Measurements from ENCODE around the gene RPL29. TPM values are rescaled to one million over a fixed set of nuclear protein-coding genes. Genes with fewer than 3 reads are reported as not detected.
A peak's percentile ranks its signal among the peaks of the same experiment; 100 is the strongest.

The RPL29 gene
- total RNA-seq, 2 donors from 2014 or later, result 370 to 792 TPM

DNA sequence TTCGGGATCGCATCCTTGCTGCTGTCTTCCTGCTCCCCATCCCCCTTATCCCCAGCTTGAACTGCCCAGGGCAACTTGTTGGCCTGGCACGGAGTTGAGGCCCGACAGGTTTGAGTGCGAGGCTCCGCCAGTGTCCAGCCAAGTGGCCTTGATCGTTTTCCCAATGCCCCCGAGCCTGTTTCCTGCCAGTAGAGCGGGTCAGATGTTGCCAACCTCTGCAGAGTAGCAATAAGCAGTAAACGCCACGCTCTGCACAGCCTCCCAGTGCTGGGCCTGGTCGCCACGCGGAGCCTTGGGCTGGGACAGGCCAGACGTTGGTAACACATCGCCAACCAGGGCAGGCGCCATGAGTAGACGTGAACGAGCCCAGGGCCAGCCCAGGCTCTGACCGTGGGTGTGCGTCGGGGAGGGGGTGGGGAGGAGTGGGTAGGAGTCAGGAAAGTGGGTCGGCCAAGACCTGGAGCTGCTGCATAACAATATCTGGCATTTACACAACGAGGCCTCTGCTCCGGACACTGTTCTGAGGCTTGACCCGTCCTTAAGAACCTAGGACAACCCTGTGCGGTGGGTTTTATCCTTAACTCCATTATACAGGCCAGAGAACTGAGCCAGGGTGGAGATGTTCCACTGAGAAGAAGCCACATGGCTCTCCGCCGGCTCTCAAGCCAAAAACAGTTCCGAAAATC is 21.3 kb downstream of the RPL29 start:
- no peak for TF ChIP-seq POLR2A (IDR thresholded peaks at IDR 0.05)
- TF ChIP-seq, protein P1, sequence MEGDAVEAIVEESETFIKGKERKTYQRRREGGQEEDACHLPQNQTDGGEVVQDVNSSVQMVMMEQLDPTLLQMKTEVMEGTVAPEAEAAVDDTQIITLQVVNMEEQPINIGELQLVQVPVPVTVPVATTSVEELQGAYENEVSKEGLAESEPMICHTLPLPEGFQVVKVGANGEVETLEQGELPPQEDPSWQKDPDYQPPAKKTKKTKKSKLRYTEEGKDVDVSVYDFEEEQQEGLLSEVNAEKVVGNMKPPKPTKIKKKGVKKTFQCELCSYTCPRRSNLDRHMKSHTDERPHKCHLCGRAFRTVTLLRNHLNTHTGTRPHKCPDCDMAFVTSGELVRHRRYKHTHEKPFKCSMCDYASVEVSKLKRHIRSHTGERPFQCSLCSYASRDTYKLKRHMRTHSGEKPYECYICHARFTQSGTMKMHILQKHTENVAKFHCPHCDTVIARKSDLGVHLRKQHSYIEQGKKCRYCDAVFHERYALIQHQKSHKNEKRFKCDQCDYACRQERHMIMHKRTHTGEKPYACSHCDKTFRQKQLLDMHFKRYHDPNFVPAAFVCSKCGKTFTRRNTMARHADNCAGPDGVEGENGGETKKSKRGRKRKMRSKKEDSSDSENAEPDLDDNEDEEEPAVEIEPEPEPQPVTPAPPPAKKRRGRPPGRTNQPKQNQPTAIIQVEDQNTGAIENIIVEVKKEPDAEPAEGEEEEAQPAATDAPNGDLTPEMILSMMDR (IDR thresholded peaks at IDR 0.05), result no peak
- DNase-seq, result peak in 3 of 4 donors; percentile 62 to 74 (median 65)
- H3K36me3 ChIP-seq (replicated peaks in 1 of 2; ENCODE audit: insufficient read depth in 1 of 2, low read depth in 2 of 2), result no peaks in the 10 kb centered on the region
- peak overlapping the region; percentile 84 to 97 (median 92) for H3K27ac ChIP-seq
- H3K4me1 ChIP-seq, result peaks cover 59% of the 10 kb centered on the region
- H3K9me3 ChIP-seq, result no peaks in the 10 kb centered on the region
- H3K27me3 ChIP-seq, result no peaks in the 10 kb centered on the region
- intact Hi-C loops (cut with DNase I), result no loop called here
- peak overlapping the region; percentile 30 to 34 for H3K4me3 ChIP-seq
- peak; percentile 34 for ATAC-seq
- 8% methylated on average over 30 of the region's 30 CpGs; no CpG with 5 or more reads in 1 of the 2 donors for WGBS, 2 donors

DNA sequence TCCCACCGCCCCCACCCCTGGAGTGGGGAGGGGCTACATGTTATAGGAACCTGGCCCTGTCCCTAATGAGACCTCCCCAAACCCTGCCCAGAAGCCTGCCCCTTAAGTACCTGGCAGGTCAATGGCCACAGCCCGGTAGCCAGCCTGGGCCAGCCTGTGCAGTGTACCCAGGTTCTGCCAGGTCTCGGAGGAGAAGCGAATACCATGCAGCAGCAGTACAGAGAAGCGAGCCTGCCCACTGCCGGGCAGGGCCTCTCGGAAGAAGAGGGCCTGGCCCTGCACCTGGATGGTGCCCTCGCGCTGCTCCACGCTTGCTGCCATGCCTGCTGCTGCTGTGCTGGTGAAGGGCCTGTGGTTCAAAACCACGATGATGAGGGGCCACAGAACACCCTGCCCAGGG is 24.3 kb downstream of the RPL29 start:
- peak overlapping the region; percentile 17 to 52 (median 45) for H3K27ac ChIP-seq
- H3K4me1 ChIP-seq, result peaks cover 81% of the 10 kb centered on the region
- no peak overlapping the region for H3K4me3 ChIP-seq
- no peaks in the 10 kb centered on the region for H3K9me3 ChIP-seq
- ATAC-seq (no peak), DNase-seq (no peak)
- no peaks in the 10 kb centered on the region for H3K27me3 ChIP-seq
- TF ChIP-seq, protein P1 (IDR thresholded peaks at IDR 0.05), result no peak
- no peak for TF ChIP-seq POLR2A (IDR thresholded peaks at IDR 0.05)
- intact Hi-C loops (cut with DNase I), result no loop called here
- no peaks in the 10 kb centered on the region for H3K36me3 ChIP-seq (replicated peaks in 1 of 2; ENCODE audit: insufficient read depth in 1 of 2, low read depth in 2 of 2)
- WGBS, 2 donors, result 79 to 96% methylated on average over 8 to 11 of the region's 11 CpGs

DNA sequence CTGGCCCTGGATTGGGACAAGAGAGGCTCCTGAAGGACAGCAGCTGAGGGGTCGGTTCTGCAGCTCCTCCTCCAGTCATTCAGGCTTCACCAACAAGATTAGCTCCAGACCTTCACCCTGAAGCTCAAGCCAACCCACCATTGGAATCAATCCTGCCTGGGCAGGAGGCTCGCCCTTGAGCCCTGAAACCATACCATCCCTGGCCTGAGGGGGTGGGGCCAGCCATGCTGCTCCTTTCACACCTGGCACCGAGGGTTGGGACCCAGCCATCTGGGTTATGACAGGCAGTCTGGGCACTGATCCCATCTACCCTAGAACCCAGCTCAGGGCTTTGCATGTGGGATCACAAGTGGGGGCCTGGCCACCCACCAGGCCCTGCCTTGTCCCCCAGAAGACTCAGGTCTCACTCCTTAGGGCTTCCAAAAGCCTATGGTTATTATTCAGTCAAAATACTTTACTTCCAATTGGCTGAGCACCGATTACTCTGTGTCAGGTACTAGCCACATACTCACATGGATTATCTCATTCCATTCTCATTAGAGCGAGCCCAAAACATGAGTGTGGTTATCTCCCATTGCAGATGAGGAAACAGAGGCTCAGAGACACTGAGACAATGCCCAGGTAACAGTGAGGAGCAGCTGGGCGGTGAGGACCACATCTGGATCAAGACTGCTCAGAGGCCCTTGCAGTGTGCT is 24.9 kb downstream of the RPL29 start:
- Histone ChIP-seq H3K4me1 (peaks cover 80% of the 10 kb centered on the region), H3K27me3 (no peaks in the 10 kb centered on the region), H3K4me3 (no peak overlapping the region), H3K36me3 (replicated peaks in 1 of 2; ENCODE audit: insufficient read depth in 1 of 2, low read depth in 2 of 2) (no peaks in the 10 kb centered on the region), H3K9me3 (no peaks in the 10 kb centered on the region), H3K27ac (peak overlapping the region; percentile 25 to 52 (median 45))
- intact Hi-C loops (cut with DNase I), result no loop called here
- WGBS, 2 donors, result 30 to 33% methylated on average over 3 to 6 of the region's 6 CpGs
- no peak for ATAC-seq
- peak; percentile 76 to 92 (median 86) for DNase-seq
- TF ChIP-seq, protein P1 (IDR thresholded peaks at IDR 0.05), result peak in 2 of 7 experiments; percentile 0 to 18
- no peak for TF ChIP-seq POLR2A (IDR thresholded peaks at IDR 0.05)

DNA sequence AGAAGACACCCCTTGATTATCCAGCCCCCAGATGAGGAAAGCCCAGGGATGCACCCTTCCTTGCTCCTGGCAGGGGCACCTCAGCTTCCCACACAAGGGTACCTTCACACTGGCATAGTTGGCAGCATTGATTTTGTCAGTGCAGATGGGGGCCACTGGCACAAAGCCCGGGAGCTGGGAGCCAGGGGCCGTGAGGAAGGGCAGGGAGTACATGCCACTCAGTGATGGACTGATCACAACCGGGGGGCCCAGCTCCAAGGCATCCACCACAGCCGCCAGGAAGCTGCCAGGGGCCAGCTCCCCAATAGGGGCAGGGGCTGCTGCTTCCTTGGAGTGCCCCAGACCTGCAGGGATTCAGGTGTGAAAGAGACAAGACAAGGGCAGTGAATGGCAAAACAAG is 25.9 kb downstream of the RPL29 start:
- no peak for ATAC-seq
- intact Hi-C loops (cut with DNase I), result no loop called here
- Histone ChIP-seq H3K27ac (peak overlapping the region in 3 of 4 donors; percentile 25 to 52 (median 46)), H3K4me1 (peaks cover 81% of the 10 kb centered on the region), H3K27me3 (no peaks in the 10 kb centered on the region), H3K4me3 (no peak overlapping the region), H3K36me3 (replicated peaks in 1 of 2; ENCODE audit: insufficient read depth in 1 of 2, low read depth in 2 of 2) (no peaks in the 10 kb centered on the region), H3K9me3 (no peaks in the 10 kb centered on the region)
- 62% methylated on average over 4 of the region's 4 CpGs; no CpG with 5 or more reads in 1 of the 2 donors for WGBS, 2 donors
- TF ChIP-seq, protein P1 (IDR thresholded peaks at IDR 0.05), result no peak
- no peak for TF ChIP-seq POLR2A (IDR thresholded peaks at IDR 0.05)
- DNase-seq, result no peak

Measured in body of pancreas (tissue), 4 donors.